Measurements from ENCODE around the gene BRD3OS. TPM values are rescaled to one million over a fixed set of nuclear protein-coding genes. Genes with fewer than 3 reads are reported as not detected.

Gene BRD3OS
- total and polyA plus RNA-seq, 2 of the 13 experiments (the other 11 are each of a cell fraction or from before 2014, with no cell fraction given): 4.9 to 5.7 TPM

DNA sequence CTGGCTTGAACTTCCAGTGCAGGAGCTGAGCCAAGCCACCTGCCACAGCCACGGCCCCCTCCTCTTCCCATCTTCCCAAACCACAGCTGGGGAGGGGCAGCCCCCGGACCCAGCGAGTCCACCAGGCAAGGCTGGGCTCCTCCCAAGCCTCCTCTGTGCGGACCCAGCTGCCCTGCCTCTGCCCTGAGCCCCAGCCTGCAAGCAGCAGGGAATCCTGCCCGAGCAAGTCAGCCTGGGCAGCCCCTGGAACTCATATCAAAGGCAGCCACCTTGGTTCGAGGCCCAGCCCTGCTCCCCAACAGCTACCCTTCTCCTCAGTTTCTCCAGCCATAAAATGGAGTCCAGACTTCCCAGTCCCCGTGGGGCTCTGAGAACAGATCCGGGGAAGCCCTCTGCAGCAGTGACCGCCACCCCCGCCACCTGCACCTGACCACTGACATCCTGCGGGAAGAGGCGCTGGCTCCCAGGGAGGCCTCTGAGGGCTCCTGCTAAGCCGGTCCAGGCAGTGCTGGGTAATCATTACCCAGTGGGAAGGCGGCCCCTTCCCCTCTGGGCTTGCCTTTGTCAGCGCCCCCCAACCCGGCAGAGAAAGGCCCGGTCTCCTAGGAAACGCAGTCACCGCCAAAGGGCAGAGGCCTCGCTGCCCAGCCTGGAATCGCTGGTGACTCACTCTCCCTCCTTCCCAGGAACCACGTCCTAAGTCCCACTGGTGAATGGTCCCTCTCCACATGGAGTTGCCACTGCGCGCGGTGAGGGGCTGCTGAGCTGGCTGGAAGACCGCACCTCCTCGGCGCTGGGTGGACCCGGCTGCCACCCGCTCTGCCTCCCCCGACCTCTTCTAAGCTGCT, 34.7 kb upstream of the BRD3OS start (continued):
- TF ChIP-seq ZNF724P (CRISPR knock-in tag; IDR thresholded peaks at IDR 0.05; ENCODE audit: borderline replicate concordance) (no peak), KLF9 (CRISPR knock-in tag; IDR thresholded peaks at IDR 0.05; ENCODE audit: low read depth) (peak; percentile 68; the same call in 1 of the 2 replicates), BORCS8-MEF2B (CRISPR knock-in tag; IDR thresholded peaks at IDR 0.05) (0 out of 2 replicates have a peak, but pooled peaks have one; percentile 27), GZF1 (CRISPR knock-in tag; IDR thresholded peaks at IDR 0.05) (no peak), MED8 (CRISPR knock-in tag; IDR thresholded peaks at IDR 0.05; ENCODE audit: insufficient replicate concordance) (no peak), AGO1 (IDR thresholded peaks at IDR 0.05; ENCODE audit: low read depth, low read length, poor library complexity, severe bottlenecking) (no peak), FOXA1 (IDR thresholded peaks at IDR 0.05) (no peak), FOXA1 (CRISPR knock-in tag; IDR thresholded peaks at IDR 0.05) (no peak), MAF1 (CRISPR knock-in tag; IDR thresholded peaks at IDR 0.05; ENCODE audit: borderline replicate concordance) (no peak), SUZ12 (IDR thresholded peaks at IDR 0.05; ENCODE audit: low read depth, low read length) (no peak), NR0B2 (CRISPR knock-in tag; IDR thresholded peaks at IDR 0.05) (no peak), SKIL (CRISPR knock-in tag; IDR thresholded peaks at IDR 0.05; ENCODE audit: borderline replicate concordance) (no peak), ZNF883 (CRISPR knock-in tag; IDR thresholded peaks at IDR 0.05; ENCODE audit: not compliant biosample characterization) (peak; percentile 12), ZNF432 (CRISPR knock-in tag; IDR thresholded peaks at IDR 0.05; ENCODE audit: borderline replicate concordance) (no peak), ZNF367 (CRISPR knock-in tag; IDR thresholded peaks at IDR 0.05; ENCODE audit: borderline replicate concordance) (no peak)
- TF ChIP-seq, protein P1, sequence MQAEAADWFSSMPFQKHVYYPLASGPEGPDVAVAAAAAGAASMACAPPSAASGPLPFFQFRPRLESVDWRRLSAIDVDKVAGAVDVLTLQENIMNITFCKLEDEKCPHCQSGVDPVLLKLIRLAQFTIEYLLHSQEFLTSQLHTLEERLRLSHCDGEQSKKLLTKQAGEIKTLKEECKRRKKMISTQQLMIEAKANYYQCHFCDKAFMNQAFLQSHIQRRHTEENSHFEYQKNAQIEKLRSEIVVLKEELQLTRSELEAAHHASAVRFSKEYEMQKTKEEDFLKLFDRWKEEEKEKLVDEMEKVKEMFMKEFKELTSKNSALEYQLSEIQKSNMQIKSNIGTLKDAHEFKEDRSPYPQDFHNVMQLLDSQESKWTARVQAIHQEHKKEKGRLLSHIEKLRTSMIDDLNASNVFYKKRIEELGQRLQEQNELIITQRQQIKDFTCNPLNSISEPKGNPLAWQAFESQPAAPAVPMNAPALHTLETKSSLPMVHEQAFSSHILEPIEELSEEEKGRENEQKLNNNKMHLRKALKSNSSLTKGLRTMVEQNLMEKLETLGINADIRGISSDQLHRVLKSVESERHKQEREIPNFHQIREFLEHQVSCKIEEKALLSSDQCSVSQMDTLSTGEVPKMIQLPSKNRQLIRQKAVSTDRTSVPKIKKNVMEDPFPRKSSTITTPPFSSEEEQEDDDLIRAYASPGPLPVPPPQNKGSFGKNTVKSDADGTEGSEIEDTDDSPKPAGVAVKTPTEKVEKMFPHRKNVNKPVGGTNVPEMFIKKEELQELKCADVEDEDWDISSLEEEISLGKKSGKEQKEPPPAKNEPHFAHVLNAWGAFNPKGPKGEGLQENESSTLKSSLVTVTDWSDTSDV (CRISPR knock-in tag; IDR thresholded peaks at IDR 0.05): no peak
- TF ChIP-seq, protein P2, sequence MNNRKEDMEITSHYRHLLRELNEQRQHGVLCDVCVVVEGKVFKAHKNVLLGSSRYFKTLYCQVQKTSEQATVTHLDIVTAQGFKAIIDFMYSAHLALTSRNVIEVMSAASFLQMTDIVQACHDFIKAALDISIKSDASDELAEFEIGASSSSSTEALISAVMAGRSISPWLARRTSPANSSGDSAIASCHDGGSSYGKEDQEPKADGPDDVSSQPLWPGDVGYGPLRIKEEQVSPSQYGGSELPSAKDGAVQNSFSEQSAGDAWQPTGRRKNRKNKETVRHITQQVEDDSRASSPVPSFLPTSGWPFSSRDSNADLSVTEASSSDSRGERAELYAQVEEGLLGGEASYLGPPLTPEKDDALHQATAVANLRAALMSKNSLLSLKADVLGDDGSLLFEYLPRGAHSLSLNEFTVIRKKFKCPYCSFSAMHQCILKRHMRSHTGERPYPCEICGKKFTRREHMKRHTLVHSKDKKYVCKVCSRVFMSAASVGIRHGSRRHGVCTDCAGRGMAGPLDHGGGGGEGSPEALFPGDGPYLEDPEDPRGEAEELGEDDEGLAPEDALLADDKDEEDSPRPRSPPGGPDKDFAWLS (CRISPR knock-in tag; IDR thresholded peaks at IDR 0.05; ENCODE audit: borderline replicate concordance): no peak
- TF ChIP-seq, protein P3, sequence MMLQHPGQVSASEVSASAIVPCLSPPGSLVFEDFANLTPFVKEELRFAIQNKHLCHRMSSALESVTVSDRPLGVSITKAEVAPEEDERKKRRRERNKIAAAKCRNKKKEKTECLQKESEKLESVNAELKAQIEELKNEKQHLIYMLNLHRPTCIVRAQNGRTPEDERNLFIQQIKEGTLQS (CRISPR knock-in tag; IDR thresholded peaks at IDR 0.05): peak; percentile 58; the same call in 1 of the 2 replicates
